Muscle of arm (tissue), 12 donors: Measurements from ENCODE around the gene PDZD2. TPM values are rescaled to one million over a fixed set of nuclear protein-coding genes. Genes with fewer than 3 reads are reported as not detected.
A peak's percentile ranks its signal among the peaks of the same experiment; 100 is the strongest.
"Not testable (repeated sequence)": the region's sequence is repeated elsewhere in the genome, so short reads cannot be mapped to it uniquely, and the experiment has no call there.

Experiments used
- DNase-seq: peaks from one replicate; pipeline ENCODE4 v3.0.0-alpha.2; 2013
- polyA plus RNA-seq, 12 donors: library from polyadenylated mRNA; unstranded; fragments of 120-200 nt; gene quantifications; one replicate each; pipeline ENCODE4 v1.2.1, GENCODE V29; 2013; ENCODE audit not compliant: insufficient read length in 12 of 12

The PDZD2 gene
- polyA plus RNA-seq, 12 donors: 5.0 to 28.2 (median 8.6) TPM; not detected in 1

DNA sequence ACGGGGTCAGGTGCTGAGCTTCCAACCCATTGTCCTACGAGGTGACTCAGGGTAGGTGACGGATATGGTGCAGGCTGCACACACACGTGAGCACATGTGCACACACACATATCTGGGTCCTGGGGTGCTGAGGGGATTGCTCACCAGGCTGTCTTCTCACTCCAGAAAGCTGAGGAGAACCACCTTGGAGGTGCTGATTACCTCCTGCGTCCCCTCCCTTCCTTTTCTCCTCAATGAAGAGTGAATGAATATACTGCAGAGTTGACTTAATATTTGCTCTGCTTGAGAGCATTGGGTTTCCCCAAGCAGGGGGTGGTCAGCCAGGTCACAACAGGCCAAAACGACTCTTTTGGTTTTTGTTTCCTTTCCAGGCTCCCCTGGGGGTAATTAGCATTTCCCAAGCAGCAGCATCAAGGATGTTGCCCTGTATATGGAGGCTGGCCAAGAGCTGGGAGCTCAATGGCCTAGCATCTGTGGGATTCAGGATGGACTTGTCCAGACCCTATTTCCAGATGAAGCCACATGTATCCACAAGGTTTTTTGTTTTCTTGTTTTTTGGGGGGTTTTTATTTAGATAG is 49.7 kb downstream of the PDZD2 start:
- DNase-seq: no peak

DNA sequence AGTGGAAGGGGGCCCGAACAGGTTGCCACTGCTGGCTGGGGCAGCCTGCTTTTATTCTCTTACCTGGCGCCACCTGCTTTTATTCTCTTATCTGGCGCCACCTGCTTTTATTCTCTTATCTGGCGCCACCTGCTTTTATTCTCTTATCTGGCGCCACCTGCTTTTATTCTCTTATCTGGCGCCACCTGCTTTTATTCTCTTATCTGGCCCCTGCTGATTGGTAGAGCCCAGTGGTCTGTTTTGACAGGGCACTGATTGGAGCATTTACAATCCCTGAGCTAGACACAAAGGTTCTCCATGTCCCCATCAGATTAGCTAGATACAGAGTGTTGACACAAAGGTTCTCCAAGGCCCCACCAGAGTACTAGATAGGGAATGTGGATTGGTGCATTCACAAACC is 52.5 kb downstream of the PDZD2 start:
- not testable (repeated sequence) for DNase-seq

DNA sequence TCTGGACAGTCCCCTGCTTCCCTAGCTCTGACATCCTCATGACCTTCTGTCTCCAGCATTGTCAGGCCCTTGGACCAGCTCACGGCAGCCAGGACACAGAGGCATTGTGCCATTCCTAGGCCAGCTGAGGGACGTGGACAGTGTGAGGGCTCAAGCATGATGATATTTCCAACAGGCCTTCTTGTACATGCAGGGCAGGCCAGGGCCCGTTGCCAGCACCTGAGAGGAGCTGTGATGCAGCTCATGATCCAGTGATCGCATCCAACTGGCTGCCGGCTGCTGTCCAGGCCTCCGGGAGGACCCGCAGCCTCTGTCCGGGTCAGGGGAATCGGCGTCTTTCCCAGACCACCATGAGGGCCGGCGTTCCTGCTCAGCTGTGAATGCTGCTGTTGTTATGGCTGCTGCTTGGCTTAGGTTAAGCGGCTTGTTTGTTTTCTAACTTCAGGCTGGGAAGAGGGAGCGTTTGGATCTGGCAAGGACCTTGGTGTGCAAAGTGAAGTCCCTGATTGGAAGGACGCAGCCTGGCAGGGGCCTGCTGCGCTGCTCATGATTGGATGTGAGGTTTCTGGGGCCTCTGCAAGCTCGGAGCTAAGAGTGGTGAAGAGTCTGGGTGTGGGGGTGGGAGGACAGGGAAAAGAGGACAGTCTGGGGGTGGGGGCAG is 53.8 kb downstream of the PDZD2 start:
- DNase-seq: peak; percentile 55

DNA sequence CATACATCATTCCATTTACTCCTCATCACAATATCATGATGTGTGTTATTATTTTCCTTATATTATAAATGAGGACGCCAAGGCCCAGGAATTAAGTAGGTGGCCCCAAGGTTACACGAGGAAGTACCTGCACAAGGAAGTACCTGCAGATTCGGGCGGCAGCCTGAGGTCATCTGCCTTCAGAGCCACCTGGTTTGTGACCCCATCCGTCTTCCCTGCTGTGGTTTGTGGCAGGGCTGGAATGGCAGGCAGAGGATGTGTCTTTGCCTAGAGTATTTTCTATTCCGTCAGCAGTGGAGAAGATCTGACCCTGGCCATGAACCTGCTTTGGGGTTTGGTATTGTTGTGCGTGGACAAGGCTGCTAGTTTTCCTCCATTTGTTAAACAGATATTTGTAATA is 59.7 kb downstream of the PDZD2 start:
- no peak for DNase-seq

DNA sequence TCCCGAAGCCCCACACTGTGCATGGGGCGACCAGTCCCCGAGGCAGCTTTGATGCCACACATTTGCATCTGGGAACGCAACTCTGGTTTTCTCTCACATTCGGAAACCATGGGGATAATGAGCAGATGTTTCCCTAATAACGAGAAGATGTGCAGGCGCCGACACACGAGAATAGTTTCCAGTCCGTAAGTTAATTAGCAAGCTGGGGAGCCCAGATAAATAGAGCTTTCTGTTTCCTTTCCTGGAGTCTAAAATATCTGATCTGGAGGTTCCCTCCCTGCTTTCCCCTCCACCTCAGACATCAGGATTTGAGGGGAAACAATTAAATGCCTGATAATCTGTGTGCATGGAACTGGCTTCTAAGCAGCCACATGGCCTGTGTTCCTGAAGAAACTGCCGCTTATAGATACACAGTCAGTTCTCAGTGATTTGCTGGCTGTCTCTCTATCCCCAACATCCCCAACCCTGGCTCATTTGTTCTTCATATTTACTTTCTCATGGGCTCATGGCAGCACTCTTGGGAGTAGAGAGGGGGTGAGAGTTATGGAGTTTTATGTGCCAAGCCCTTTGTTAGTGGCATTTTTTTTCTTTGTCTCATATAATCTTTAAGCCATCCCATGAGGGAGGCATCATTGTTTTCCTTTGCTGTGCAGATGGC is 62.8 kb downstream of the PDZD2 start:
- no peak for DNase-seq

DNA sequence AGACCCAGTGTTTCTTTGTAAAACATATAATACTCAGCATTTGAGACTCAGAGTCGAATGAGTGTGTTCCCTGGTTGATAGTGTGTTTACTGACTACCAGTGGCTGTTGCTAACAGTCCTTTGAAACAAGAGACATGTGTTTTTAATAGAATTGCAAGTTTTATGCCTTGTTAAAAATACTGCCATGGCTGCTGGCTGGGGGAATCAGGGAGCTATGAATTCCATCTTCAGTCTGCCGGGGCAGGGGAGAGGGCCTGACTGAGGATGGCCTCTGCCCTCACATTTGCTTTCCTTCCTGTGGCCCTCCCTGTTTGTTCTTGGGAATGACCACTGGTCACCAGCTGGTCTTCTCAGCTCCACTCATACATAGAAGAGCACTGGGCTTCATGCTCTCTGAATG is 63.8 kb downstream of the PDZD2 start:
- DNase-seq: peak; percentile 51

DNA sequence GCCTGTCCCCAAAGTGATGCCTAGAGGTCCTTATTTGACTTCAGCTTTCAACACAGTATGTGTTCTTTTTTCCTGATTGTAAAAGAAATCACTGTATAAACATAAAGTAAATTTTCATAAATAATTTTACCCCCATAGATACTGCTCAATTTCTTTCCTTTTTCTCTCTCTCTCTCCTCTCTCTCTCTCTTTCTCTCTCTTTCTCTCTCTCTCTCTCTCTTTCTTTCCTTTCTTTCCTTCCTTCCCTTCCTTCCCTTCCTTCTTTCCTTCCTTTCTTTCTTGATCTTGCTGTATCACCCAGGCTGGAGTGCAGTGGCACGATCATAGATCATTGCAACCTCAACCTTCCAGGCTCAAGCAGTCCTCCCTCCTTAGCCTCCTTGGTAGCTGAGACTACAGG is 64.8 kb downstream of the PDZD2 start:
- DNase-seq: no peak

- DNase-seq: no peak
These were observed 67.3 kb downstream of the PDZD2 start for GRCh38 chr5:31706186-31706585.

DNA sequence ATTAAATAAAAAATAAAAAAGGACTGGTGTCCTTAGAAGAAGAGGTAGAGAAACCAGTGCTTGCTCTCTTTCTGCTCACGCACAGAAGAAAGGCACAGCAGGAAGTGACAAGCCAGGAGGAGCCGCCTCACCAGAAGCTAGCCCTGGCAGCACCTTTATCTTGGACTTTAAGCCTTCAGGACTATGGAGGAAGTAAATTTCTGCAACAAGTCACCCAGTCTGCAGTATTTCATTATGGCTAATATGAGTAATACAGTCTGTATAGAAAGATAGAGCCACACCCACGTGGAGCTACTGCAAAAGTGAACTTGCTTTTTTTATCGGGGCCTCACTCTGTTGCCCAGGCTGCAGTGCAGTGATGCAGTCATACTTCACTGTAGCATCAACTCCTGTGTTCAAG is 68.4 kb downstream of the PDZD2 start:
- no peak for DNase-seq

- no peak for DNase-seq
These were observed 69.2 kb downstream of the PDZD2 start for GRCh38 chr5:31708089-31708488.

GRCh38 chr5:31711363-31711762 is 72.4 kb downstream of the PDZD2 start:
- DNase-seq: no peak

DNA sequence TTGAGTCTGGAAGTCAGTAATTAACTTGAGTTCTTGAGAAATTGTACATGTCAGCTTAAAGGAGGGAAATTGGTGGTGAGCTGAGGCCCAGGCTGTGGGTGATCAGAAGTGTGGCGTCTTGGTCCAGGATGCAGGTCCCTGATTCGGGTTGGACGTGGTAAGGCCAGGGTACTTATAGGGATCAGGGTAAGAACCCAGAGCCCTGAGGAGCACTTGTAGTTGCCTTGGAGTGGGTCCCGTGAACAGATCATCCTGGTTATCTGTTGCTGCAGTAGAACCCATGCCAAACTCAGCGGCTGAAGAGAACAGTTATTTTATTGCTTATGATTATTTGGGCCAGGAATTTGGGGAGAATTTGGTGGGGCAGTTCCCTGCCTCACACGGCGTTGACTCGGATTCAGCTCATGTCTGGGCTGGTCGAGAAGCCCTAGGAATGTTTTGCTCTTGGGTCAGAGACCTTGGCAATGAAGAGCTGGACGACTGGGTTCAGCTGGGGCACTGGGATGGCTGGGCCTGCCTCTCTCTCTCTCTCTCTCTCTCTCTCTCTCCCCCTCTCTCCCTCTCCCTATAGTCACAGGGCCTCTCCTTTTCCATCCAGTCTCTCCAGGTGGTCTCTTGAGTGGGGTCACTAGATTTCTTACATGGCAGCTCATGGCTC is 73.1 kb downstream of the PDZD2 start:
- DNase-seq: no peak

DNA sequence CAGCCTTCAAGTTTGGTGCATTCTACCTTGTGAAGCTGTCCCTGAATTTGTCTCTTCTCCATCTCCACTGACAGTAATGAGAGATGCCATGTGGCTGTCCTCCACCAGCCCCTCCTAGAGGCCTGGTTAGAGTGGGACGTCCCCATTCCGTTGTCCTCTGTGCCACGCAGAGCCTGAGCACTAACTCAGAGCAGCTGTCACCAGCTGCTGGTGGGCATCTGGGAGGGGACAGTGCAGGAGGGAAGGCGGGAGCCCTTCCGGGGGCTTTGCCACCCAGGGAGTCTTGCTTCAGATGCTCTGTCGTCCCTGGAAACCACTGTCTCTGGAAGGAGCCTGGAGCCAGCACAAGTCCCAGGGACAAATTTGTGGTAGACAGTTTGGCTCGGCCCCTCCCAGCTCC is 78.6 kb downstream of the PDZD2 start:
- no peak for DNase-seq

GRCh38 chr5:31720004-31720403 is 81.1 kb downstream of the PDZD2 start:
- no peak for DNase-seq

GRCh38 chr5:31720811-31721345 is 81.9 kb downstream of the PDZD2 start:
- DNase-seq: no peak

- DNase-seq: no peak
These were observed 83.2 kb downstream of the PDZD2 start for GRCh38 chr5:31722111-31722510.

- DNase-seq: no peak
These were observed 87.1 kb downstream of the PDZD2 start for GRCh38 chr5:31725996-31726395.

GRCh38 chr5:31726952-31727351 is 88.0 kb downstream of the PDZD2 start:
- no peak for DNase-seq

GRCh38 chr5:31728039-31728438 is 89.1 kb downstream of the PDZD2 start:
- no peak for DNase-seq

GRCh38 chr5:31728806-31729205 is 89.9 kb downstream of the PDZD2 start:
- not testable (repeated sequence) for DNase-seq

DNA sequence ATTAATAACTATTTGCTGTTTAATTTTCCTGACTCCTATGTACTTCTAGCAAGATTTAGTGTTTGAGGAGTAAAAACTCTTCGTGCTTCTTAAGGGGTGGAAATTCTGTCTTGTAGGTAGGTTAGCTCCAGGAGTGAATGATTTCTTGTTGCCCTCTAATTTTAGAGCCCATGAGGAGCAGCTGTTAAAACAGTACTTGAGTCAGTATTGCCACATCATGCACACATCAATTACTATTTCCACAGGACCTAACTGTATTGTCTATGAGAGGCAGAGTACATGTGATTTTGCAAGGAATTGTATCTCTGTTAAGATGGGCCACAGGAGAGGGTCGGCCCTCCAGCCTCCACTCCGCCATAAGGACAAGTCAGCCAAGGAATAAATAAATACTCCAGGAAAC is 91.2 kb downstream of the PDZD2 start:
- DNase-seq: no peak

DNA sequence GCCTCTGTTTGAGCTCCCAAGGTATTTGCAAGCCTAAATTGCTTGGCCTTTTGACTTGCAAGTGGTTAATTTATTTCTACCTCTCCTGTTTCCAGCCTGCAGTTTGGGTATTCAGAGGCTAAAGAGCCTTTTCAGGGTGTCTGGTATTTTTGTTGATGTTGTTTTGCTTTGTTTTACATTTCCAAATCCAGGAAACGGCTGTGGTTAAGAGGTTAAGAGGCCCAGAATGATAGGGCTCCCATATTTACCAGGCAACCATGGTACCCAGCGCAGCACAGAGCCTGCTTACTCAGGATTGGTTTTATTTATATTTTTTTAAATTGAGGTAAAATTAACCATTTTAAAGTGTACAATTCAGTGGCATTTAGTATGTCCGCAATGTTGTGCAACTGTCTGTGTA is 92.1 kb downstream of the PDZD2 start:
- DNase-seq: no peak
